Kidney (tissue), 14 donors: ENCODE measurements around the gene KCNK13. TPM values are rescaled to one million over a fixed set of nuclear protein-coding genes. Genes with fewer than 3 reads are reported as not detected.

Experiments used
- DNase-seq, 5 donors: peaks; one replicate each; pipeline ENCODE4 v3.0.0-alpha.2; 2013 to 2020
- FAIRE-seq: peaks from 2 replicates; lab custom pipeline; 2012; peaks lifted over from hg19 to GRCh38; lab: Jason Lieb, UNC
- H3K27ac ChIP-seq, 2 donors: one replicate each; pipeline ENCODE4 v1.7.0; 2013; ENCODE audit warnings: low read depth in 2 of 2, low read length in 2 of 2, inconsistent platforms in 1 of 2
- H3K27me3 ChIP-seq: one replicate; pipeline ENCODE4 v1.7.1; 2013; ENCODE audit warnings: low read length, inconsistent platforms; ENCODE audit not compliant: control insufficient read depth, insufficient read depth
- H3K36me3 ChIP-seq, 3 donors: one replicate each; pipeline versions ENCODE4 v1.7.0 to v1.7.1; 2013; ENCODE audit warnings: low read length in 3 of 3, control low read depth in 1 of 3, inconsistent platforms in 1 of 3; ENCODE audit not compliant: insufficient read depth in 3 of 3, control insufficient read depth in 2 of 3
- H3K4me1 ChIP-seq, 3 donors: one replicate each; pipeline versions ENCODE4 v1.7.0 to v1.7.1; 2013; ENCODE audit warnings: low read length in 3 of 3, inconsistent platforms in 1 of 3, low read depth in 1 of 3; ENCODE audit not compliant: control insufficient read depth in 2 of 3, insufficient read depth in 2 of 3
- H3K4me3 ChIP-seq, 3 donors: one replicate each; pipeline versions ENCODE4 v1.7.0 to v1.8.1; 2013; ENCODE audit warnings: low read length in 3 of 3, control low read depth in 1 of 3, inconsistent platforms in 1 of 3
- H3K9ac ChIP-seq, 3 donors: one replicate each; pipeline versions ENCODE4 v1.7.0 to v1.7.1; 2013; ENCODE audit warnings: low read length in 3 of 3, control low read depth in 1 of 3, inconsistent platforms in 1 of 3
- H3K9me3 ChIP-seq, 3 donors: one replicate each; pipeline versions ENCODE4 v1.7.0 to v1.7.1; 2013; ENCODE audit warnings: low read length in 3 of 3, control low read depth in 1 of 3, inconsistent platforms in 1 of 3; ENCODE audit not compliant: control insufficient read depth in 2 of 3, insufficient read depth in 1 of 3
- CTCF ChIP-seq: IDR thresholded peaks from 3 replicates; pipeline ENCODE4 v1.5.1; 2012; ENCODE audit warnings: mild to moderate bottlenecking, moderate library complexity, borderline replicate concordance; ENCODE audit not compliant: insufficient read depth; ENCODE audit errors: extremely low read depth
- intact Hi-C: fragments of 100-400 bp; cut with DNase I; formaldehyde crosslinking; loops from one replicate; pipeline ENCODE4 v1.11.1; 2022
- polyA plus RNA-seq: library from polyadenylated mRNA; stranded (reverse); fragments of 350-450 nt; fragmentation: Illumina TruSeq; extraction: RNeasy Lipid Tissue Mini Kit (QIAGEN cat#74804); gene quantifications from one replicate; pipeline ENCODE4 v1.2.3, GENCODE V29; 2014; ENCODE audit warnings: low read depth, low replicate concordance; ENCODE audit not compliant: insufficient read depth
- total RNA-seq: library from RNA; stranded (reverse); fragmentation: NEBNext Ultra II Directional; extraction: Animal tissue kit (Norgen Biotek cat#: 25700); gene quantifications from one replicate; pipeline ENCODE4 v1.2.1, GENCODE V29; 2021
- donor health status: control.
- donor health status: control.
- donor health status: control.
- donor health status: control.
- donor health status: control.
- donor health status: DM: yes; HTN: yes; CAD: no.
- donor health status: Normal renal cell carcinoma (clear cell type).

The KCNK13 gene
- total and polyA plus RNA-seq, 2 donors from 2014 or later, result 1.4 to 6.3 TPM

GRCh38 chr14:90107789-90108188, 46.0 kb downstream of the KCNK13 start:
- FAIRE-seq (no peak), DNase-seq (no peak)
- TF ChIP-seq CTCF, result no peak
- Histone ChIP-seq H3K9me3 (no peaks in the 10 kb centered on the region), H3K4me1 (no peaks in the 10 kb centered on the region), H3K27me3 (no peaks in the 10 kb centered on the region), H3K36me3 (no peaks in the 10 kb centered on the region), H3K9ac (no peak overlapping the region), H3K27ac (no peak overlapping the region), H3K4me3 (no peak overlapping the region)
- intact Hi-C loops, result no loop called here

- Histone ChIP-seq H3K4me1 (no peaks in the 10 kb centered on the region), H3K9me3 (no peaks in the 10 kb centered on the region), H3K27me3 (no peaks in the 10 kb centered on the region), H3K36me3 (no peaks in the 10 kb centered on the region), H3K27ac (no peak overlapping the region), H3K9ac (no peak overlapping the region), H3K4me3 (no peak overlapping the region)
- FAIRE-seq (no peak), DNase-seq (no peak)
- TF ChIP-seq CTCF, result no peak
- intact Hi-C loops, result no loop called here
Measured at GRCh38 chr14:90109858-90110257, 48.1 kb downstream of the KCNK13 start.

GRCh38 chr14:90111895-90112534, 50.2 kb downstream of the KCNK13 start:
- H3K27ac ChIP-seq, result no peak overlapping the region
- no peak for TF ChIP-seq CTCF
- no peaks in the 10 kb centered on the region for H3K27me3 ChIP-seq
- FAIRE-seq, result no peak
- H3K4me1 ChIP-seq, result peaks cover 0 to 3% (median 0%) of the 10 kb centered on the region in 3 donors
- intact Hi-C loops, result no loop called here
- no peaks in the 10 kb centered on the region for H3K36me3 ChIP-seq
- H3K9ac ChIP-seq, result no peak overlapping the region
- no peaks in the 10 kb centered on the region for H3K9me3 ChIP-seq
- no peak overlapping the region for H3K4me3 ChIP-seq
- DNase-seq, result no peak

GRCh38 chr14:90114554-90114953, 52.8 kb downstream of the KCNK13 start:
- H3K9me3 ChIP-seq, result no peaks in the 10 kb centered on the region
- no peak overlapping the region for H3K27ac ChIP-seq
- no peak for TF ChIP-seq CTCF
- DNase-seq (no peak), FAIRE-seq (no peak)
- H3K9ac ChIP-seq, result no peak overlapping the region
- H3K27me3 ChIP-seq, result no peaks in the 10 kb centered on the region
- intact Hi-C loops, result no loop called here
- no peak overlapping the region for H3K4me3 ChIP-seq
- peaks cover 0 to 3% (median 0%) of the 10 kb centered on the region in 3 donors for H3K4me1 ChIP-seq
- H3K36me3 ChIP-seq, result no peaks in the 10 kb centered on the region
